IPS DF 4.7 (cell line): ENCODE data around the gene INO80B.
"Not testable (repeated sequence)": the region's sequence is repeated elsewhere in the genome, so short reads cannot be mapped to it uniquely, and the experiment has no call there.

Experiments
- DNase-seq: peaks from one replicate; pipeline ENCODE4 v3.0.0-alpha.2; 2013; ENCODE audit warnings: low spot score; ENCODE audit errors: extremely low read depth

Gene INO80B

DNA sequence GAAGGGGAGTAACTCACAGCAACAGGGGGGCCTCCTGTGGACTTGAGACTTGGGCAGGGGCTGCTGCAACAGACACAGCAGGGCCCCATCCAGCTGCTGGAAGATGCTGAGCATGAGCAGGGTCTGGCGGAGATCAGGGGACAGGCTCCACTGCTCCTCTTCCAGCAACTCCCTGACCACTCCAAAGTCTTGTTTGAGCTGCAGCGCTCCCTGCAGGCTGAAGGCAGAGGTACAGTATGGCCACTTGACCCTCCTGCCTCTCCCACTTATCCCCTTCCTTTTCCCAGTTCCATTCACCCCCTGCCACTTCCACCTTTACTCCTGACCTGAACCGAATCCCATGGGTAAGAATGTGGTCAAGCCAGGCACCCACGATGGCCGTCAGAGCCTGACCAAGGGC is 20.0 kb downstream of the INO80B start:
- no peak for DNase-seq

DNA sequence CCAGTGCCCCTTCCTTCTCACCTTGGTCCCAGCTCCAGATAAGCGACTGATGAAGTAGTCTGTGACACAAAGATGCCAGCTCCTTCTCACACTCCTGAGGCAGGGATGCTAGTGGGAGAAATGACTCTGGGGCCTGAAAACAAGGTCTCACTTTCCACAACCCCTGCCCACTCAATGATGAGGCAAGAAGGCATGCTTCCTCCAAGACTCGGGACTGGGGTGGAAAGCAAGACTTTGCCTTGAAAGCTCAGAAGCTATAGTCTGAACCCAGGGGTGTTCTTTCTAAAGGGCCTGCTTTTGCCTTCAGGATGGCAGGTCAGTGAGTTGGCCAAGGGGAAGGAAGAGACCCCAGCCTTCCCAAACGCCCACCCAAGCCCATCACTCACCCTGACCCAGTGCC is 26.5 kb downstream of the INO80B start:
- no peak for DNase-seq

DNA sequence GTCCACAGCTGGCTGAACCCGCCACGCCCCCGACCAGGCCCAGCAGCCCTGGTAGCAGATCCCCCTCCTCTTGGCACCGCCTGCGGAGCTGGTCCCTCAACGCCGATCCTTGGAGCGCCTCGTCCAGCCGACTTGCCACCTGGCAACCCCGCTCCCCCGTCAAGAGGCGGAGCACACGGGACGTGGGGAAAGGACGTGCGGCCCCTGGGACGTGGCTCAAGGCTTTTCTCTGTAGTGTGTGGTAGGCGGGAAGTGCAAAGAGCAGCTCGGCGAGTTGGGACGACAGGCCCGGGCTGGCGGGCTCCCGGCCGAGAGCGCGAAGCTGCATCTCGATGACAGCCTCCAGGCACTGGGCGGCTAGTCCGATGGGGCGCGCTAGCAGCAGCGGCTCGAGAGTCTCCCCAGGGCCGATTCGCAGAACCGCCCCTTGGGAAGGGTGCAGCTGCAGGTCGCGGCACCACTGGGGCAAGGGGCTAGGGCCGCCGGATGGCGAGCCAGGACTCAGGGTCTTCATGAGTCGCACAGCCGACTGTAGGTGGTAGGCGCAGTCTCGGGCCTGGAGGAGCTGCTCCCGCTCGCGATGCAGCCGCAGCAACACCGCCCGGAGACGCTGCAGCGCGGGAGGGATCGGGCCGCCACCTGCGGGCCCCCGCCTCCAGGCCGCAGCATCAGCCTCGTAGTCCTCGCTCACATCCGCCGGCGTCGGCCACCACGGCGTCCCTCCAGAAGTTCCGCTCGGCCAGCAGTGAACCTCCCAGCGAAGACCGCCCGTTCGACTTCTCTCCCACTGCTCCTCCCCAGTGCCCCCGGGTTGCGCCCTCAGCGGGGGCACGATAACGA is 27.3 kb downstream of the INO80B start:
- no peak for DNase-seq

DNA sequence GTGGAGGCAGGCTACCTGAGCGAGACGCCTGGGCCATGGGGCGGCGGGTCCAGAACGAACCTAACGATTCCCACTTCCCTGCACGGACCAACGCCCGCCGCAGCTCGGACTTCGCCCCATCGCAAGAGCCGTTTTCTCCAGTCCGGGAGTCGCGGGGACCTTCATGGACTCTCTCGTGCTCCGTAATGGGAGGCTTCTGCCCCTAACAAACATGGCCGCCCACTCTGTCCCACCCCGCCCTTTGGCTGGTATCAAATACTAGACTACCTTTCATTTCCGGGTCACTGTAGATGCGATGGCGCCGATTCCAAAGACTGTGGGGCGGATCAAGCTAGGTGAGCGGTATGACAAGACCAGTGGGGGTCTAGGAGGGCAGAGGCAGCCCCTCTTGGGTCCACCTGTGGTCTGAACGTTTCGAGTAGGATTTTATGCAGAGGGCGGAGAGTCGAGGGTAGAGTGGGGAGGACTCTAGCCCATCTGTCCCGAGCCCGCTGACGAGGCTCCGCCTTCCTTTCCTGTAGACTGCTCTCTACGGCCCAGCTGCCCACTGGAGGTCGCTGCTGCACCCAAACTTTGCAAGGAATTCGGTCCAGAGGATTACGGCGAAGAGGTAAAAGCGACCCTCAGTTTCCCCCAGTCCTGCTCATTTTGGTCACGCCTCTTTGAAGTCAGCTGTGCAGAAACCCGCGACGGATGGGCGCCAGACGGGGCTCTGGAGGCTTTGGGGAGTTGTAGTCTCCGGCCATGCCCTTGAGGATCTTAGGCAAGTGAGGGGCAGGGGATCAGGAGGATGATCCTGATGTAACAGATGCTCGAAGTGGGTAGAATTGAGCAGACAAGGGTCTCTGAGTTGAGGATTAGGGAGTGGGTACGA is 28.2 kb downstream of the INO80B start, which contains the start of the genes CCDC142 and TTC31:
TSS of gene CCDC142 (minus strand) at position 198 of the 874 bp plus-strand sequence. CDS start at position 37, 161 bp downstream.
TSS of gene TTC31 (plus strand) at position 281 of the 874 bp plus-strand sequence. CDS start at position 296, 15 bp downstream.
- no peak for DNase-seq

DNA sequence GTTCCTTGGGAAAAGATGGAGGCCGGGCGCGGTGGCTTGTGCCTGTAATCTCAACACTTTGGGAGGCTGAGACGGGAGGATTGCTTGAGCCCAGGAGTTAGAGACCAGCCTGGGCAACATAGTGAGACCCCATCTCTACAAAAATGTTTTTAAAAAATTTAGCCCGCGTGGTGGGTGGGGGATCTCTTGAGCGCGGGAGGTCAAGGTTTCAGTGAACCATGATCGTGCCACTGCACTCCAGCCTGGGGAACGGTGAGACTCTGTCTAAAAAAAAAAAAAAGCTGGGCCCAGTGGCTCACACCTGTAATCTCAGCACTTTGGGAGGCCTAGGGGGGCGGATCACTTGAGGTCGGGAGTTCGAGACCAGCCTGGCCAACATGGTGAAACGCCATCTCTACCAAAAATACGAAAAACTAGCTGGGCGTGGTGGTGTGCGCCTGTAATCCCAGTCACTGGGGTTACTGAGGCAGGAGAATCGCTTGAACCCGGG is 28.8 kb downstream of the INO80B start:
- DNase-seq, result not testable (repeated sequence)

DNA sequence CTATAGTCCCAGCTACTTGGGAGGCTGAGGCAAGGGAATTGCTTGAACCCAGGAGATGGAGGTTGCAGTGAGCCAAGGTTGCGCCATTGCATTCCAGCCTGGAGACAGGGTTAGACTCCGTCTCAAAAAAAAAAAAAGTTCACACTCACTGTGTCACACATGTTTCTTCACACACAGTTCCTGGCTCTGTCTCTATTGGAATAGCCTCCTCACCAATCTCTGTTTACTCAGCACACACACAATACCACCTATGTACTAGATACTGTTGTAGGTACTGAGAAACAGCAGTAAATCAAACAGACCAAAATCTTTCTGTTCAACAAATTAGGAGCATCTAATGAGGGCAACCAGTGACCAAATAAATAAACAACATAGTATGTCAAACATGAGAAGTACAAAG is 31.3 kb downstream of the INO80B start:
- no peak for DNase-seq

DNA sequence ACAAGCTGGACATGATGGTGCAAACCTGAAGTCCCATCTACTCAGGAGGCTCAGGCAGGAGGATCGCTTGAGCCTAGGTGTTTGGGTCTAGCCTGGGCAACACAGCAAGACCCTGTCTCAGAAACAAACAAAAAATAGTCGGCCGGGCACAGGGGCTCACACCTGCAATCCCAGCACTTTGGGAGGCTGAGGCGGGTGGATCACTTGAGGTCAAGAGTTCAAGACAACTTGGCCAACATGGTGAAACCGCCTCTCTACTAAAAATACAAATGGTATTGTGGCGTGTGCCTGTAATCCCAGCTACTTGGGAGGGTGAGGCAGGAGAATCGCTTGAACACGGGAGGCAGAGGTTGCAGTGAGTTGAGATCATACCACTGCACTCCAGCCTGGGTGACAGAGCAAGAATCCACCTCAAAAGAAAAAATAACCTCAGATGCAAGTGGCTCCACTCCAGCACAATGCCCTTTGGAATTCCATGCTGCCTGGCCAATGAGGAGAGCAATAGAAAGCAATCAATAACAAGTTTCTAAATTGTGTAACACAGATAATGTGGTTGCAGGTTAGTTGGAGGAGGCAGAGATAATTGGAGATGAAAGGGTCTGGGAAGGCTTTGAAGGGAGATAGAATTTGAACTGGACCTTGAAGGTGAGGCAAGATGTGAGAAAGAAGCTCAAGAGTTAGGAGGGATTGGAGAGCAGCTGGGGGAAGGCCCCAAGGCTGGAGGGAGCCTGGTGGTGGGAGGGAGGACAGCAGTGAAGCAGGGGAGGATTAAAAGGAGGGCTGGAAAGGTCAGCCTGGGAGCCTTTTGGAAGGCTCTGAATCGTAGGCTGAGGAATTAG is 34.0 kb downstream of the INO80B start:
- no peak for DNase-seq

DNA sequence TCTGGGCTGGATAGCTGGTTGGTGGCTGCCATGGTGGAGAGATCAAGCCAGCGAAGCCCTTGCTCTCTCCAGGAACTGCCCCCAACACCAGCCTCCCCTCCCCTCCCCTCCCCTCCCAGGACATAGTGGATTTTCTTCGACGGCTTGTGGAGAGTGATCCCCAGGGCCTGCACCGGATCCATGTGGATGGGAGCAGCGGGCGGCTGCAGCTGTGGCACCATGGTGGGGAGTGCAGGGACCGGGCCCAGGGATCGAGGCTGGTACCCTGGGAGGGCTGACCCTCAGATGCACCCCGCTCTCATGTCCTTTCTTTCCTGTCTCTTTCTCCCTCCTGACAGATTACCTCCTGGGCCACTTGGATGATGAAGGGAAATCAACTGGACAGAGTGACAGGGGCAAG is 35.0 kb downstream of the INO80B start:
- DNase-seq, result no peak

DNA sequence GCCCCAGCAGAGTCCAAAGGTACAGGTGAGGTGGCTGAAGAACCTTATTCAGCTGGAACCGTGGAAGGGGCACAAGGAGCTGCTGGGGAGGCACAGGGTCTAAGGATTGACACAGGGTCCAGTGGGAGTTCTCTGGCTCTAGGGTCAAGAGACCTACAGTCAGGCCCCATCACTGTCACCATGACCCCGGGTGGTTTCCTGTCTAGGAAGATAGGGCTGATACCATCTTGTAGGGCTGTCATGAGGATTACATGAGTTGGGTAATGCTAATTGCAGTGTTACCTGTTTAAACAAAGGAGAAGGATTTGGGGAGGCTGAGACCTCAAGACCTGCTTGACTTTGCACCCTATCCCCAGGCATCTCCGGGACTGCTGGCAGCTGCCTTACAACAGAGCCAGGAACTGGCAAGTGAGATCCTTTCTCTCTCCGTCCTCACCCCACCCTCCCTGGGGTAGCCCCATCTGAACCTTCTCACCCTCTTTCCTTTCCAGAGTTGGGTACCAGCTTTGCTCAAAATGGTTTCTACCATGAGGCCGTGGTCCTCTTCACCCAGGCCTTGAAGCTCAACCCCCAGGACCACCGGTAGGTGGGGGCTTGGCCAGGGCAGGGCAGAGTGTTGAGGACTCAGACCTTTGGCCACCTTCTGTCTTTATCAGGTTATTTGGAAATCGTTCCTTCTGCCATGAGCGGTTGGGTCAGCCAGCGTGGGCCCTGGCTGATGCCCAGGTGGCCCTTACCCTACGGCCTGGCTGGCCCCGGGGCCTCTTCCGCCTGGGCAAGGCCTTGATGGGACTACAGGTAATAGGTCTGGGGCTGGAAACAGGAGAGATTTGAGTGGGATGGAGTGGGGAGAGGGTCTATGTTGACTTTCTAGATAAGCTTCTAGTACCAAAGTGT is 37.0 kb downstream of the INO80B start:
- no peak for DNase-seq

DNA sequence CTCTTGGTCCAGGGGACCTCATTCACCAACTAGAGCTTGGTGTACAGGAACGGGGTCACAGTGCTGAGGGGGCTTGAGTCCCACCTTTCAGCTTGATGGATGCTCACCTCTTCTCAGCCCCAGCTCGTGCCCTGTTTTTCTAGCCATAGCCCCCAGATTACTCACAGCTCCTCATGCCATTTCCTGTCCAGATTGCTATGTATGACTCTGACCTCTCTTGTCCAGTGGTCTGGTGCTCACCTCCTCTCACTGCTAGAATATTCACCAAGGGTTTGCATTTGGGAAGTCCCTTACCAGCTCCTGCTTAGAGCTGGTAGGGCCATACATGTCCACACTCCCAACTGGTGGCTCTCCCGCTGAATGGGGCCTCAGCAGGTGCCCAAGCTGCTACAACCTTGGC is 38.7 kb downstream of the INO80B start:
- no peak for DNase-seq

DNA sequence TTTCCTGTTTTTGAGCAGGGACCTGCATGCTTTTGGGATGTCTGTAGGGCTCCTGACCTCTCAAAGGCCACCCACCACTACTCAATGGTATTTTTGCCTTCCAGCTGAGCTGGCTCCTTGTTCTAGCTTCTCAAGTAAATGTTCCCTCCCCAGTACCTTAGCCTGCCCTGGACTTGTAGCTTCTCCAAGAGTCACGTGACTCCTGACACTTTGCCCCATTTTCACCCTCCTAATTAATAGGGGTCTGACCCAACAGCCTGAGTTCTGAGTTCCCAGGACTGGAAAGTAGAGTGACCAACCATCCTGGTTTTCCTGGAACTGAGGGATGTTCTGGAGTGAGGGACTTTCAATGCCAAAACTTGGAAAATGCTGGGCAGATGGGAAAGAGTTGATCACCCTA is 40.6 kb downstream of the INO80B start:
- DNase-seq, result no peak

DNA sequence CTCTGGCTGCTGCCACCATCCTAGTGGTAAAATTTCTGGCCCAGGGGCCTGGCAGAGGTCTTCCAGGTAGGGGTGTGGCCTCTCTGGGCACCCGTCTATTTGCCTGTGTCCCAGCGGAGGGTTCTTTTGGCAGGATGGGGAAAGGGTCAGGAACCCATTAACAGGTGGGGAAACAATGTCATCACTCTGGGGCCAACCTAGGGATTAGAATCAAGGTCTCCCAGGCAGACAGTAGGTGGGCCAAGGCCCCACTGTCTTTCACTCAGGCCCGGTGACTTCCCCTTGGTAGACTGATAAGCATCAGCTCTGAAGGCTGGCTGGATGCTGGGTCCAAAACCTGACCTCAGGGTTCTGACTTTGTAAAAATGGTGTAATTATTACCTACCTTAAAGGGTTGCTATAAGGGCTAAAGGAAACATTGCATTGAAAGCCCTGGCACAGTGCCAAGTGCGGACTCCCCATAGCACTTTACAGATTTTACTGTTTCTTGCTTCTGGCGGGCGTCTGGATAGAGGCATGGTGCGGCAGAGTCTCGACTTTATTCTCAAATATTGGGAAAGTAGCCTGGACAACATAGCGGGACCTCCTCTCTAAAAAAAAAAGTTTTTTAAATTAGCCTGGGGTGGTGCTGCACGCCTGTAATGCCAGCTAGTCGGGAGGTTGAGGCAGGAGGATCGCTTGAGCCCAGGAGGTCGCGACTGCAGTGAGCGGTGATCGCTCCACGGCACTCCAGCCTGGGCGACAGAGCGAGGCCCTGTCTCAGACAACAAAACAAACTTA is 42.3 kb downstream of the INO80B start:
- DNase-seq, result no peak

DNA sequence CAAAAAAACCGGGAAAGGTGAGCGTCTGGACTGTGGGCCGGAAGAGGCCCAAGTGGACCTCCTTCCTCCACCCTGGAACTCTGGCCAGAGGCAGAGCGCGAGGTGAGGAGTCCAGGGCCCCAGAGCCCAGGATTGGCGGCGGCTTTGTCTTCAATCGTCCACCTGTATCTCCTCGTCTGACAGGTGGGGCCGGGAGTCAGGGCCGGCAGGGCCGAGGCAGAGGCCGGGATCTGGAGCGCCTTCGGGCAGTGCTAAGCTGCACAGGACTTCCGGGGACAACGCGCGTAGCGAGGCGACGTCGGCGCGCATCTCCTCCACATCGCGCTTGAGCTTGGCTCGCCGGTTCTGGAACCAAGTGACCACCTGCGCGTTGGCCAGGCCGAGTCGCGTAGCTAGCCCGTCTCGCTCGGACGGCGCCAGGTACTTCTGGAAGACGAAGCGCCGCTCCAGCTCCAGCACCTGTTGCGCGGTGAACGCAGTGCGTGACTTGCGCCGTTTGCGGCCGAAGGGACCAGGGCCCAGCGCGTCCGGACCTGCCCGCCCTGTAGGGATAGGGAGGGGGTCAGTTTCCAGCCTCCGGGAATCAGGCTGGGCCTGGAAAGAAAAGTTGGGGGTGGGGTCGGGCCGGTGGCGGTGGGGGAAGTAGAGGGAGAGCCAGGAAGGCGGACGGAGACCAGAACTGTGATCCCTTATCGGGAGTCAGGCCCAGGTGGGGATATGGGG is 43.1 kb downstream of the INO80B start:
- no peak for DNase-seq

DNA sequence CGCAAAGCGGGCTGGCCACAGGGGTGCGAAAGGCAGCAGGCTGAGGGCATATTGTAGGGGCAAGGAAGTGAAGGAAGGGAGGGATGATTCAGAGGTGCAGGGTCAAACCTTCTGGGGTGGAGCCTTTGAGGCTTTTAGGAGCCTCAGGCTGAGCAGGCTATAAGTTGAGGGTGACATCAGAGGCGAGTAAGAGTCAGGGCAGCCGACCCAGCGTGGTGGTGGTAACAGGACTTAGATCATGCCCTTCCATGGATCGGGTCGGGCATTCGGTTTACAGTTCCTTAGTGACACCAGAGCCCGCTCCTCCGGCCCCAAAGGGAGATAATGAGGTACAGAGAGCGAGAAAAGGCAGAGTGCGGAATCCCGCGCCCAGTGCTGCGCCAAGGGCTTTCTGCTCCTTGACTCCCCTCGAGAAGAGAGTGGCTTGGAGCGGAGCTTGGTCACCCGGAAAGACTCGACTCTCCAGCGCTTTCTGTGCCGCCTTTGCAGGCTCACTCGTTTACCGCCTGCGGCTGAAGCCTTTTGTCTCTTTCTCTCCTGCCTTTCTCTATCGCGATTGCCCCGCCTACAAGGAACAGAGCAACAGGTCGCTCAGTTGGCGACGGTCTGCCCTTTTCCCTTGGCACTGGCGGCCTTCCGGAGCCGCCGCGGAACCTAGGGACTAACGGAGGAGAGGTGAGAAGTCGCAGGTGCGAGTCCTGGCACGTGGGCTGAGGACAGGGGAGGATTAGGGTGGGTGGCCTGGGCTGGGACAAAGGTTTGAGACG is 43.8 kb downstream of the INO80B start:
- no peak for DNase-seq

DNA sequence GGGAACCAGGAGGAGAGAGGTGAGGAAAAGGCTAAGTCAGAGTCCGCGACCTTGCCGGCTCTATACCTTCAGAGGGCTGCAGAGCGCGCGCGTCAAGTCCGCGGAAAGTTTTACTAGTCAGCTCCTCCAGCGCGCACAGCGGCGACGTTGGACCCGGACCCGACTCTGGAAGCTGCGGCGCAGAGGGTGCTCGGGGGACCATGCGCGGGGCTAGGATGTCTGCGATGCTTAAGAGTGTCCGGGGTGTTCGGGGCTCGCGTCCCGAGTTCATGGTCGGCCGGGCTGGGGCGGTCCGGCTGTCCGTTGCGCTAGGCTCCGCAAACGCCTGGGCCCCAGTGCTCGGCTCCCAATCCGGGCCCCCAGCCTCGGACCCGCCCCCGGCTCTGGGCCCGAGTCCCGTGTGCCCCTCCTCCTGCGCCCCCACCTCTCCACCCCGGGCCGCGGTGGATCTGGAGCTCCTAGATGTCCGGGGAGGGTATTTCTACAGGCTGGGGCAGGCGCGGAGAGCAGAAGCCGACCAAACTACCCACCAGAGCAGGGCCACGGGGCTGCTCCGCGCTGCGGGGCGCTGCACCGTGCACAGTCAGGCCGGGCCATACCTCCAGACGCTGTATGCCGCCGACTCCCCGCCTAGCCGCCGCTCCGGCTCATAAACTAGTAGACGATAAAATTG is 44.5 kb downstream of the INO80B start, which contains the start of gene LBX2:
TSS of gene LBX2 (minus strand) at position 337 of the 673 bp plus-strand sequence. CDS start at position 271, 66 bp downstream.
- no peak for DNase-seq

DNA sequence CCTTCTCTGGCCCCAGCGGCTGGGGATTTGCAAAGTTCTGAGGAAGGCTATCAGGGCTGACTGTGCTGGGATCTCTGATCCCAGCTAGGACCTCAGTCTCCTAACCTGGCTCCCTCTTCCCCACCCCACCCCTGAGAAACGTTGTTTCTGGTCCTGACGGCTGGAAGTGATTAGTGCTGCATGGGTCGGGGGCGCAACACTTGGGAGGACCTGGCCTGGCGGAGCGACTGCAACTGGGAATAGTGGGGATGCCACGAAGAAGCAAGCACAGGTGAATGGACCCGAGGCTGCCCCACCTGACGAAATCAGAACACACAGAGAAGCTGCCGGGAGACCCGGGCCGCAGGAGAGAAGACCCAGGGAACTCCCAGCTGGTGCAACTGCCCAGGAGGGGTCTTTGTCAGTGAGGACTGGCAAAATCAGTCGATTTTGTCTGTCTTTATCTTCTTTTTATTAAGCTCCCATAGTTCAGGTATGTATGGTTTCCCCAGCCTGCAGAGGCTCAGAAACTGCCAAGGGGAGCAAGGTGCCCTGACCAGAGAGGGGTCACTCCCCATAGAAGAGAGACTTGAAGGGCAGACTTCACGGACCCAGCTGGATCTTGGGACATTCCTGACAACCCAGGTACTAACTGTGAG is 45.2 kb downstream of the INO80B start:
- no peak for DNase-seq

DNA sequence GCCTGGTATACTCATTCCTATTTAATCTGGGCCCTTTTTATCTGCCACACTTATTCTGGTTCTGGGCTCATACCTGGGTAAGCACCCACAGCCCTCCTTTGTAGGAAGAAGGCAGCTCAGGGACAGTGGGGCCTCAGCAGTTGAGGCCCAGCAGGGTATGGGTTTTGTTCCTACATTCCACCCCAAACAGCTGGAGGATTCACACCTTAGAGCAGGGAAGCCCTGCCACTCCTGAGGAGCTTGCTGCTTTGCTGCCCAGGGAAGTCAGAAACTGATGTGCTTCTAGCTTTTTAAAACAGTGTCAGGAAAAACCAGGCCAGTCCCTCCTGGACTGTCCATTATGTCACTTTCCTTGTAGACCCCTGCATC is 45.7 kb downstream of the INO80B start:
- no peak for DNase-seq
